ENCODE data around the gene EXT2.

Gene EXT2

GRCh38 chr11:44133335-44133946 lies 38.0 kb downstream of the EXT2 start:
- no peak overlapping the region for H3K27ac ChIP-seq (ENCODE audit: low read depth, low read length)

GRCh38 chr11:44134625-44135024 lies 39.1 kb downstream of the EXT2 start:
- H3K36me3 ChIP-seq (ENCODE audit: insufficient read depth, low read length): peaks cover 3% of the 10 kb centered on the region; the same call in 1 of the 2 replicates
- H3K27ac ChIP-seq (ENCODE audit: low read depth, low read length): no peak overlapping the region
- no peak overlapping the region for H3K4me3 ChIP-seq (ENCODE audit: low read depth, low read length)
- H3K27me3 ChIP-seq (ENCODE audit: insufficient read depth, low read length): no peaks in the 10 kb centered on the region
- H3K4me1 ChIP-seq (ENCODE audit: control insufficient read depth, insufficient read depth, low read length, unreplicated experiment): peaks cover 13% of the 10 kb centered on the region
- no peaks in the 10 kb centered on the region for H3K79me2 ChIP-seq (ENCODE audit: control insufficient read depth, insufficient read depth, low read length, unreplicated experiment)
- H2AFZ ChIP-seq (ENCODE audit: low read length, unreplicated experiment): no peak overlapping the region

More at GRCh38 chr11:44133335-44133946, 38.0 kb downstream of the EXT2 start:
- no peak overlapping the region for H2AFZ ChIP-seq (ENCODE audit: low read length, unreplicated experiment)
- H3K79me2 ChIP-seq (ENCODE audit: control insufficient read depth, insufficient read depth, low read length, unreplicated experiment): no peaks in the 10 kb centered on the region
- peaks cover 6% of the 10 kb centered on the region; the same call in 1 of the 2 replicates for H3K36me3 ChIP-seq (ENCODE audit: insufficient read depth, low read length)
- H3K4me3 ChIP-seq (ENCODE audit: low read depth, low read length): no peak overlapping the region
- H3K27me3 ChIP-seq (ENCODE audit: insufficient read depth, low read length): no peaks in the 10 kb centered on the region
- H3K4me1 ChIP-seq (ENCODE audit: control insufficient read depth, insufficient read depth, low read length, unreplicated experiment): peaks cover 8% of the 10 kb centered on the region

- Histone ChIP-seq H3K79me2 (ENCODE audit: control insufficient read depth, insufficient read depth, low read length, unreplicated experiment) (no peaks in the 10 kb centered on the region), H3K36me3 (ENCODE audit: insufficient read depth, low read length) (peaks cover 2% of the 10 kb centered on the region; the same call in 1 of the 2 replicates), H3K4me3 (ENCODE audit: low read depth, low read length) (no peak overlapping the region), H3K4me1 (ENCODE audit: control insufficient read depth, insufficient read depth, low read length, unreplicated experiment) (peaks cover 13% of the 10 kb centered on the region), H3K27ac (ENCODE audit: low read depth, low read length) (no peak overlapping the region), H3K27me3 (ENCODE audit: insufficient read depth, low read length) (no peaks in the 10 kb centered on the region), H2AFZ (ENCODE audit: low read length, unreplicated experiment) (no peak overlapping the region)
Measured at GRCh38 chr11:44136176-44136945, 40.9 kb downstream of the EXT2 start.

- Histone ChIP-seq H3K4me3 (ENCODE audit: low read depth, low read length) (no peak overlapping the region), H3K79me2 (ENCODE audit: control insufficient read depth, insufficient read depth, low read length, unreplicated experiment) (no peaks in the 10 kb centered on the region), H3K36me3 (ENCODE audit: insufficient read depth, low read length) (no peaks in the 10 kb centered on the region), H2AFZ (ENCODE audit: low read length, unreplicated experiment) (no peak overlapping the region), H3K27ac (ENCODE audit: low read depth, low read length) (no peak overlapping the region), H3K4me1 (ENCODE audit: control insufficient read depth, insufficient read depth, low read length, unreplicated experiment) (peaks cover 13% of the 10 kb centered on the region), H3K27me3 (ENCODE audit: insufficient read depth, low read length) (no peaks in the 10 kb centered on the region)
Measured at GRCh38 chr11:44137057-44137456, 41.6 kb downstream of the EXT2 start.

- Histone ChIP-seq H2AFZ (ENCODE audit: low read length, unreplicated experiment) (no peak overlapping the region), H3K79me2 (ENCODE audit: control insufficient read depth, insufficient read depth, low read length, unreplicated experiment) (no peaks in the 10 kb centered on the region), H3K4me3 (ENCODE audit: low read depth, low read length) (no peak overlapping the region), H3K27ac (ENCODE audit: low read depth, low read length) (no peak overlapping the region; the same call in 1 of the 2 replicates), H3K27me3 (ENCODE audit: insufficient read depth, low read length) (no peaks in the 10 kb centered on the region), H3K36me3 (ENCODE audit: insufficient read depth, low read length) (no peaks in the 10 kb centered on the region), H3K4me1 (ENCODE audit: control insufficient read depth, insufficient read depth, low read length, unreplicated experiment) (peaks cover 13% of the 10 kb centered on the region)
Measured at GRCh38 chr11:44138286-44138685, 42.8 kb downstream of the EXT2 start.

- no peak overlapping the region for H3K27ac ChIP-seq (ENCODE audit: low read depth, low read length)
- H3K27me3 ChIP-seq (ENCODE audit: insufficient read depth, low read length): no peaks in the 10 kb centered on the region
- no peak overlapping the region for H3K4me3 ChIP-seq (ENCODE audit: low read depth, low read length)
- H3K36me3 ChIP-seq (ENCODE audit: insufficient read depth, low read length): no peaks in the 10 kb centered on the region
- peaks cover 13% of the 10 kb centered on the region for H3K4me1 ChIP-seq (ENCODE audit: control insufficient read depth, insufficient read depth, low read length, unreplicated experiment)
- no peak overlapping the region for H2AFZ ChIP-seq (ENCODE audit: low read length, unreplicated experiment)
- H3K79me2 ChIP-seq (ENCODE audit: control insufficient read depth, insufficient read depth, low read length, unreplicated experiment): no peaks in the 10 kb centered on the region
Measured at GRCh38 chr11:44138980-44139379, 43.5 kb downstream of the EXT2 start.

GRCh38 chr11:44139565-44140330 lies 44.3 kb downstream of the EXT2 start:
- Histone ChIP-seq H3K27ac (ENCODE audit: low read depth, low read length) (no peak overlapping the region), H3K27me3 (ENCODE audit: insufficient read depth, low read length) (no peaks in the 10 kb centered on the region), H3K4me1 (ENCODE audit: control insufficient read depth, insufficient read depth, low read length, unreplicated experiment) (peaks cover 21% of the 10 kb centered on the region), H3K79me2 (ENCODE audit: control insufficient read depth, insufficient read depth, low read length, unreplicated experiment) (no peaks in the 10 kb centered on the region), H3K4me3 (ENCODE audit: low read depth, low read length) (no peak overlapping the region), H2AFZ (ENCODE audit: low read length, unreplicated experiment) (no peak overlapping the region), H3K36me3 (ENCODE audit: insufficient read depth, low read length) (no peaks in the 10 kb centered on the region)

- no peaks in the 10 kb centered on the region for H3K36me3 ChIP-seq (ENCODE audit: insufficient read depth, low read length)
- H3K79me2 ChIP-seq (ENCODE audit: control insufficient read depth, insufficient read depth, low read length, unreplicated experiment): no peaks in the 10 kb centered on the region
- no peak overlapping the region for H3K4me3 ChIP-seq (ENCODE audit: low read depth, low read length)
- no peaks in the 10 kb centered on the region for H3K27me3 ChIP-seq (ENCODE audit: insufficient read depth, low read length)
- peaks cover 24% of the 10 kb centered on the region for H3K4me1 ChIP-seq (ENCODE audit: control insufficient read depth, insufficient read depth, low read length, unreplicated experiment)
- no peak overlapping the region for H2AFZ ChIP-seq (ENCODE audit: low read length, unreplicated experiment)
- no peak overlapping the region for H3K27ac ChIP-seq (ENCODE audit: low read depth, low read length)
Measured at GRCh38 chr11:44140372-44140771, 44.9 kb downstream of the EXT2 start.

GRCh38 chr11:44140805-44141204 lies 45.3 kb downstream of the EXT2 start:
- Histone ChIP-seq H3K4me1 (ENCODE audit: control insufficient read depth, insufficient read depth, low read length, unreplicated experiment) (peaks cover 24% of the 10 kb centered on the region), H2AFZ (ENCODE audit: low read length, unreplicated experiment) (no peak overlapping the region), H3K27me3 (ENCODE audit: insufficient read depth, low read length) (no peaks in the 10 kb centered on the region), H3K27ac (ENCODE audit: low read depth, low read length) (no peak overlapping the region), H3K36me3 (ENCODE audit: insufficient read depth, low read length) (no peaks in the 10 kb centered on the region), H3K79me2 (ENCODE audit: control insufficient read depth, insufficient read depth, low read length, unreplicated experiment) (no peaks in the 10 kb centered on the region), H3K4me3 (ENCODE audit: low read depth, low read length) (no peak overlapping the region)

- Histone ChIP-seq H3K79me2 (ENCODE audit: control insufficient read depth, insufficient read depth, low read length, unreplicated experiment) (no peaks in the 10 kb centered on the region), H2AFZ (ENCODE audit: low read length, unreplicated experiment) (no peak overlapping the region), H3K27ac (ENCODE audit: low read depth, low read length) (no peak overlapping the region), H3K27me3 (ENCODE audit: insufficient read depth, low read length) (no peaks in the 10 kb centered on the region), H3K4me1 (ENCODE audit: control insufficient read depth, insufficient read depth, low read length, unreplicated experiment) (peaks cover 11% of the 10 kb centered on the region), H3K36me3 (ENCODE audit: insufficient read depth, low read length) (no peaks in the 10 kb centered on the region), H3K4me3 (ENCODE audit: low read depth, low read length) (no peak overlapping the region)
Measured at GRCh38 chr11:44143987-44144909, 48.8 kb downstream of the EXT2 start.

Data from ACC112 (cell line).